Measurements from ENCODE around the gene SNX27.
"Not testable (repeated sequence)": the region's sequence is repeated elsewhere in the genome, so short reads cannot be mapped to it uniquely, and the experiment has no call there.

Gene SNX27

GRCh38 chr1:151733126-151733525, 121.3 kb downstream of the SNX27 start:
- Mint-ChIP-seq H3K4me1 (ENCODE audit: low read depth in 2 of 2) (peaks cover 0 to 3% of the 10 kb centered on the region in 2 donors), H3K4me3 (no peak overlapping the region), H3K27ac (no peak overlapping the region), H3K9me3 (no peaks in the 10 kb centered on the region), H3K27me3 (peaks cover 54% of the 10 kb centered on the region in 2 donors), H3K36me3 (ENCODE audit: insufficient read depth) (no peaks in the 10 kb centered on the region)
- ATAC-seq (replicated peaks) (no peak), DNase-seq (no peak)

- H3K9me3 Mint-ChIP-seq; H3K27ac Mint-ChIP-seq; H3K36me3 Mint-ChIP-seq (ENCODE audit: insufficient read depth); ATAC-seq (replicated peaks); DNase-seq; H3K4me3 Mint-ChIP-seq; H3K4me1 Mint-ChIP-seq (ENCODE audit: low read depth in 2 of 2): not testable (repeated sequence)
- H3K27me3 Mint-ChIP-seq, result peaks cover 46% of the 10 kb centered on the region in 2 donors
Measured at GRCh38 chr1:151733995-151734394, 122.1 kb downstream of the SNX27 start.

DNA sequence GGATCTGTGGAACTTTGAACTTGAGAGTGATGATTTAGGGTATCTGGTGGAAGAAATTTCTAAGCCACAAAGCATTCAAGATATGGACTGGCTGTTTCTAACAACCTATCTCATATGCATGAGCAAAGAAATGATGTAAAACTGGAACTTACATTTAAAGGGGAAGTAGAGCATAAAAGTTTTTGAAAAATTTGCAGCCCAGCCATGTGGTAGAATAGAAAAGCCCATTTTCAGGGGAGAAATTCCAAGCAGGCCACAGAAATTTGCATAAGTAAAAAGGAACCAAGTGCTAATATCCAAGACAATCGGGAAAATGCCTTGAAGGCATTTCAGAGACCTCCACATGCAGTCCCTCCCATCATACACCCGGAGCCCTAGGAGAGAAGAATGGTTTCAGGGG, 125.2 kb downstream of the SNX27 start:
- H3K36me3 Mint-ChIP-seq (ENCODE audit: insufficient read depth), result no peaks in the 10 kb centered on the region
- DNase-seq (no peak), ATAC-seq (replicated peaks) (no peak)
- H3K27ac Mint-ChIP-seq, result no peak overlapping the region
- no peak overlapping the region for H3K4me3 Mint-ChIP-seq
- H3K4me1 Mint-ChIP-seq (ENCODE audit: low read depth in 2 of 2), result peaks cover 0 to 2% of the 10 kb centered on the region in 2 donors
- peaks cover 15 to 21% of the 10 kb centered on the region in 2 donors for H3K27me3 Mint-ChIP-seq
- H3K9me3 Mint-ChIP-seq, result no peaks in the 10 kb centered on the region

GRCh38 chr1:151737479-151737878, 125.6 kb downstream of the SNX27 start:
- H3K4me3 Mint-ChIP-seq, result no peak overlapping the region
- H3K27me3 Mint-ChIP-seq, result peaks cover 13 to 17% of the 10 kb centered on the region in 2 donors

GRCh38 chr1:151739590-151740355, 127.9 kb downstream of the SNX27 start:
- peaks cover 0 to 2% of the 10 kb centered on the region in 2 donors for H3K4me1 Mint-ChIP-seq (ENCODE audit: low read depth in 2 of 2)
- H3K27me3 Mint-ChIP-seq, result peaks cover 4 to 5% of the 10 kb centered on the region in 2 donors
- no peak for ATAC-seq (replicated peaks)
- no peak overlapping the region for H3K4me3 Mint-ChIP-seq
- no peak for DNase-seq
- no peaks in the 10 kb centered on the region for H3K9me3 Mint-ChIP-seq
- H3K27ac Mint-ChIP-seq, result no peak overlapping the region
- H3K36me3 Mint-ChIP-seq (ENCODE audit: insufficient read depth), result no peaks in the 10 kb centered on the region

More at GRCh38 chr1:151737479-151737878, 125.6 kb downstream of the SNX27 start:
- no peaks in the 10 kb centered on the region for H3K9me3 Mint-ChIP-seq
- ATAC-seq (replicated peaks) (no peak), DNase-seq (no peak)
- peaks cover 0 to 2% of the 10 kb centered on the region in 2 donors for H3K4me1 Mint-ChIP-seq (ENCODE audit: low read depth in 2 of 2)
- H3K27ac Mint-ChIP-seq, result no peak overlapping the region
- H3K36me3 Mint-ChIP-seq (ENCODE audit: insufficient read depth), result no peaks in the 10 kb centered on the region

- Mint-ChIP-seq H3K27ac (no peak overlapping the region), H3K9me3 (no peaks in the 10 kb centered on the region), H3K27me3 (no peaks in the 10 kb centered on the region), H3K4me1 (ENCODE audit: low read depth in 2 of 2) (no peaks in the 10 kb centered on the region), H3K36me3 (ENCODE audit: insufficient read depth) (no peaks in the 10 kb centered on the region), H3K4me3 (no peak overlapping the region)
- no peak for DNase-seq
- ATAC-seq (replicated peaks), result no peak
Measured at GRCh38 chr1:151741516-151741915, 129.7 kb downstream of the SNX27 start.

Data from effector memory CD8-positive, alpha-beta T cell (primary cell).